Fibroblast of pulmonary artery (primary cell): ENCODE results near the gene STPG4.
"Not testable (repeated sequence)": the region's sequence is repeated elsewhere in the genome, so short reads cannot be mapped to it uniquely, and the experiment has no call there.

ENCODE experiments used
- DNase-seq: peaks from one replicate; pipeline ENCODE4 v3.0.0-alpha.2; 2010; ENCODE audit warnings: low read depth
- H3K4me3 ChIP-seq: replicated peaks from 2 replicates; pipeline ENCODE4 v1.5.1; 2011; ENCODE audit warnings: low read depth, mild to moderate bottlenecking, control low read depth, low read length, moderate library complexity
- TF ChIP-seq, protein P1 (sequence below): IDR thresholded peaks from 2 replicates; pipeline ENCODE4 v1.5.1; 2011; ENCODE audit warnings: mild to moderate bottlenecking, control low read depth, low read length, inconsistent platforms; ENCODE audit errors: missing control alignments

The STPG4 gene

DNA sequence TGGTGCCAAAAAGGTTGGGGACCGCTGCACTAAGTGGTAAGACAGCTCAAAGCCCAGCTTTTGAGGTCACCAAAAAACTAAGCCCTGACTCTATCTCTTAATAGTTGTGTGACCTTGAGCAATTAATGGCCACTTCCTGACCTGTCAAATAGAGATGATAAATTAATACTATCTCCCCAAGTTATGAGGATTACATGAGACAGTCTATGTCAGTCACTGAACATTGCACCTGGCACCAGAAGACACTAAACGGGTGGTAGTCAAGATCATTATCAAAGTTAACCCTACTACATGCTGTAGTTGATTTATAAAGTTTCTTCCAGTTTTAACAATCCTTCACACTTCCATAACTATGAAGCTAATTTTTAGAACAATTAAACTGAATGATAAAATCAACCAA is 36.5 kb downstream of the STPG4 start:
- H3K4me3 ChIP-seq: no peak overlapping the region
- DNase-seq: no peak
- TF ChIP-seq, protein P1, sequence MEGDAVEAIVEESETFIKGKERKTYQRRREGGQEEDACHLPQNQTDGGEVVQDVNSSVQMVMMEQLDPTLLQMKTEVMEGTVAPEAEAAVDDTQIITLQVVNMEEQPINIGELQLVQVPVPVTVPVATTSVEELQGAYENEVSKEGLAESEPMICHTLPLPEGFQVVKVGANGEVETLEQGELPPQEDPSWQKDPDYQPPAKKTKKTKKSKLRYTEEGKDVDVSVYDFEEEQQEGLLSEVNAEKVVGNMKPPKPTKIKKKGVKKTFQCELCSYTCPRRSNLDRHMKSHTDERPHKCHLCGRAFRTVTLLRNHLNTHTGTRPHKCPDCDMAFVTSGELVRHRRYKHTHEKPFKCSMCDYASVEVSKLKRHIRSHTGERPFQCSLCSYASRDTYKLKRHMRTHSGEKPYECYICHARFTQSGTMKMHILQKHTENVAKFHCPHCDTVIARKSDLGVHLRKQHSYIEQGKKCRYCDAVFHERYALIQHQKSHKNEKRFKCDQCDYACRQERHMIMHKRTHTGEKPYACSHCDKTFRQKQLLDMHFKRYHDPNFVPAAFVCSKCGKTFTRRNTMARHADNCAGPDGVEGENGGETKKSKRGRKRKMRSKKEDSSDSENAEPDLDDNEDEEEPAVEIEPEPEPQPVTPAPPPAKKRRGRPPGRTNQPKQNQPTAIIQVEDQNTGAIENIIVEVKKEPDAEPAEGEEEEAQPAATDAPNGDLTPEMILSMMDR: no peak

- TF ChIP-seq, protein P1: no peak
- DNase-seq: no peak
- H3K4me3 ChIP-seq: no peak overlapping the region
These were observed 42.3 kb downstream of the STPG4 start for GRCh38 chr2:47112665-47113435.

- H3K4me3 ChIP-seq: no peak overlapping the region
- DNase-seq: no peak
- TF ChIP-seq, protein P1: no peak
These were observed 45.4 kb downstream of the STPG4 start for GRCh38 chr2:47109680-47110079.

- TF ChIP-seq, protein P1: no peak
- H3K4me3 ChIP-seq: no peak overlapping the region
- no peak for DNase-seq
These were observed 46.1 kb downstream of the STPG4 start for GRCh38 chr2:47109007-47109375.

DNA sequence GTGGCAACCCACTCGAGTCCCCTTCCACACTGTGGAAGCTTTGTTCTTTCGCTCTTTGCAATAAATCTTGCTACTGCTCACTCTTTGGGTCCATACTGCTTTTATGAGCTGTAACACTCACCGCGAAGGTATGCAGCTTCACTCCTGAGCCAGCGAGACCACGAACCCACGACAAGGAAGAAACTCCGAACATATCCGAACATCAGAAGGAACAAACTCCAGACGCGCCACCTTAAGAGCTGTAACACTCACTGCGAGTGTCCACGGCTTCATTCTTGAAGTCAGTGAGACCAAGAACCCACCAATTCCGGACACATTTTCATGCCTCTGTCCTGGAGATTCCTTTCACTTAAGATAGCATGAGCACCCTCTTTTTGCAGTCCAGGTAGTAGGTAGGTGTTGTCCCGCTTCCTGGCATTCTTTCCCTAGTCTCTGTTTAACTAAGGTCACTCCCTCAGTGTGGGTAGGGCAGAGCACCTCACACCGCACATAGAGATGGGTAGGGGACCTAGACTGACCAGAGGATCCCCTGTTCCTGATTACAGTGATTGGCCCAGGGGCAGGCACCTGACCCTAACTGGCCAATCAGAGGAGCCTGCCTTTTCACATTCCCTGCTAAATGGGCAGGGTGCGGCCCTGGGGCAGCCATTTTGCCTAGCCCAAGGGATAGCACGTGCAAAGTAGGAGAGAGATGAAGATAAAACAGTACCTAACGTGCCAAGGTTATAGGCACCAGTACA is 46.7 kb downstream of the STPG4 start:
- DNase-seq: not testable (repeated sequence)

DNA sequence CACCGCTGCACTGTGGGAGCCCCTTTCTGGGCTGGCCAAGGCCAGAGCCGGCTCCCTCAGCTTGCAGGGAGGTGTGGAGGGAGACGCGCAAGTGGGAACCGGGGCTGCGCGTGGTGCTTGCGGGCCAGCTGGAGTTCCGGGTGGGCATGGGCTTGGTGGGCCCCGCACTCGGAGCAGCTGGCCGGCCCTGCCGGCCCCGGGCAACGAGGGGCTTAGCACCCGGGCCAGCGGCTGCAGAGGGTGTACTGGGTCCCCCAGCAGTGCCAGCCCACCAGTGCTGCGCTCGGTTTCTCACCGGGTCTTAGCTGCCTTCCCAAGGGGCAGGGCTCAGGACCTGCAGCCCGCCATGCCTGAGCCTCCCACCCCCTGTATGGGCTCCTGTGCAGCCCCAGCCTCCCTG is 47.9 kb downstream of the STPG4 start:
- not testable (repeated sequence) for DNase-seq, H3K4me3 ChIP-seq

More for the DNA sequence above, 46.7 kb downstream of the STPG4 start:
- H3K4me3 ChIP-seq: not testable (repeated sequence)

DNA sequence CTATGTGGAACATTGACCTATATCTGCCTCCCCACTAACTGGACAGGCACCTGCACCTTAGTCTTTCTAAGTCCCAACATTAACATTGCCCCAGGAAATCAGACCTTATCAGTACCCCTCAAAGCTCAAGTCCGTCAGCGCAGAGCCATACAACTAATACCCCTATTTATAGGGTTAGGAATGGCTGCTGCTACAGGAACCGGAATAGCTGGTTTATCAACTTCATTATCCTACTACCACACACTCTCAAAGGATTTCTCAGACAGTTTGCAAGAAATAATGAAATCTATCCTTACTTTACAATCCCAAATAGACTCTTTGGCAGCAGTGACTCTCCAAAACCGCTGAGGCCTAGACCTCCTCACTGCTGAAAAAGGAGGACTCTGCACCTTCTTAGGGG is 48.9 kb downstream of the STPG4 start:
- DNase-seq, H3K4me3 ChIP-seq: not testable (repeated sequence)

GRCh38 chr2:47099712-47100111 is 55.4 kb downstream of the STPG4 start:
- not testable (repeated sequence) for DNase-seq, H3K4me3 ChIP-seq

- TF ChIP-seq, protein P1: no peak
- DNase-seq: no peak
- H3K4me3 ChIP-seq: no peak overlapping the region
These were observed 56.2 kb downstream of the STPG4 start for GRCh38 chr2:47098953-47099352.
